GM18951 (cell line): Measurements from ENCODE around the gene RASAL2.
"Not testable (repeated sequence)": the region's sequence is repeated elsewhere in the genome, so short reads cannot be mapped to it uniquely, and the experiment has no call there.

Source experiments
- POLR2A ChIP-seq: IDR thresholded peaks from 4 replicates; pipeline ENCODE4 v1.6.1; 2011; ENCODE audit warnings: mild to moderate bottlenecking; ENCODE audit not compliant: insufficient read length, insufficient read depth; ENCODE audit errors: extremely low read depth
- in situ Hi-C: fragments of 300-500 bp; cut with MboI; formaldehyde crosslinking; loops from one replicate; pipeline ENCODE4 v1.12.0; 2022; ENCODE audit warnings: low sequenced_read_pairs, mixed read lengths, inconsistent platforms; ENCODE audit not compliant: unreplicated experiment

The RASAL2 gene

DNA sequence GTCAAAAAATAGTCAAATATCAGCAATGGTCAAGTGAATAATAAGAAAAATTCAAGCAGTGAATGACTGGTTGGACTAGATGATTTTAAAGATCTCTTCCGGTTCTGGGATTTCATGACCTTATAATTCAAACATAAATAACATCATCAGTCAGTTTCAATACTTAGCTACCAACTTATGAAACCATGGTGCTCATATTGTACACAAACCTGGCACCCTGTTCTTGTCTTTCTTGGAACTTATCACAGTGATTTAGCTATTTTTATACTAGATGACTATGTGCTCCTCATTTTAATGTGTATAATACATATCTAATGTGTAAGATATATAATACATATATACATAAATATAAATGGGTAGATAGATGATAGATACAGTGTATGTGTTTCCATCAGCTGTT is 245.9 kb downstream of the RASAL2 start:
- in situ Hi-C loops, result no loop called here
- no peak for TF ChIP-seq POLR2A

DNA sequence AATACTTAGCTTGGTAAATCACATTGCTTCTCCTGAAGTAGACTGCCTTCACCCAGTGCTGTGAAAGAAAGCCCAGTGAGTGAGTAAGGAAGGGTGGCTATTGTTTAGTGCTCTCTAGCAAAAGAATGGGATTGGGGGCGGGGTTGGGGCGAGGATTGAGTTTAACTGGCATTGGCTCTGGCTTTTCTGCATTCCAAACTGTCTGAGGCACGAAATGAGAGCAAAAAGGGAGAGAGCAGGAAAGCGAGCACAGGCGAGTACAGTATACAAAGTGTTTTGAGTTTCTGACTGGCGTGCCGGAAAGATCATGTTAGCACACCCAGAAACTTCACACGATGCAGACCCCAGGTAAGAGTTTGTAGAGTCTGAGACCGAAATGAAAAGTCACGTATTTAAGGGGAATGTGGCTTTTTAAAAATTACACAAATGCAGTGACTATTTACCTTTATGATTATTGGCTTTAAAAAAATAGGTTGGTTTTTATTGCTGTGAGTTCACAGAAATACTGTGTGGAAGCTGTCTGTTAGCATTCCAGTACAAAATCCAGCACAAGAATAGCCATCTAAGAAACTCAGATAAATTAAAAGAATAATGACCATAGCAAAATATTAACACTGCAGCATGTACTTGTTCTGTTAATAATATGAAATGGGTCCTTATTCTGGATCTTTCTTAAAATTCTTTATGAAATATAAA is 247.5 kb downstream of the RASAL2 start:
- in situ Hi-C loops, result no loop called here

DNA sequence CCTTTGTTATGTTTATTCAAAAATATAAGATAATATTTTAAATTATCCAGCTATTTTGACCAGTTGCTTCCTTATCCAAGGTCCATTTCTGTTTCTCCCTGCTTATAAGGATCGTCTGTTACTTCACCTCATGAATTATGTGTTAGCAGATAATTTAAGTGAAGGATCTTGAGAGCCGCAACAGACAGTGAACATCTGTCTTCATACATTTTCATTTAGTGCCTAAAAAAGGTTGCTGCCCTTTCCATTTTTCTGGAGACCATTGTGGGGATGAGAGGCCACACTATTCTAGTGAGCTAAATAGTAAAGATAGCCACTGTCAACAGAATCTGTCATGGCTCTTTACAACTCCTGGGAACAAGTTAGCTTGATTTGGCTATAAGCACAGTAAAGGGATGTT is 248.8 kb downstream of the RASAL2 start:
- in situ Hi-C loops, result no loop called here
- no peak for TF ChIP-seq POLR2A

More for the DNA sequence above, 247.5 kb downstream of the RASAL2 start:
- no peak for TF ChIP-seq POLR2A

GRCh38 chr1:178344513-178345091 is 250.7 kb downstream of the RASAL2 start:
- TF ChIP-seq POLR2A, result no peak
- in situ Hi-C loops, result no loop called here

DNA sequence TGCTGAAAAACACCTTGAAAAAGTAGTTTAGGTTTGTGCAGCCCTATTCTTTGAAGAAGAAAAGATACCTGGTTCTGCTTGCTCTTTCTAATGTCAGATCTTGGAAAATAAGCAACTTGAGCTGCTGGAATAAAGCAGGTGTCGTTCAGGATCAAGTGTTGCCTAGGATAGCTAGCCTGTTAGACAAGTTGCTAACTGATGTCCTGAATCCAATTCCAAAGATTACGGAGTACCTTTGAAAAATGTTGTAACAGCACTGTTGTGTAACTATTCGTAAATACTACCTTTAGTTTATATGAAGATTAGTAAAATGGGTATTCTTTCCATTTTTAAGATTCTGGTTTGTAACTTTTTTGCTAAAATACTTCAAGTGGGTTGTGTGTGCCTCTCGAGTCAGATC is 251.3 kb downstream of the RASAL2 start:
- in situ Hi-C loops, result no loop called here
- no peak for TF ChIP-seq POLR2A

DNA sequence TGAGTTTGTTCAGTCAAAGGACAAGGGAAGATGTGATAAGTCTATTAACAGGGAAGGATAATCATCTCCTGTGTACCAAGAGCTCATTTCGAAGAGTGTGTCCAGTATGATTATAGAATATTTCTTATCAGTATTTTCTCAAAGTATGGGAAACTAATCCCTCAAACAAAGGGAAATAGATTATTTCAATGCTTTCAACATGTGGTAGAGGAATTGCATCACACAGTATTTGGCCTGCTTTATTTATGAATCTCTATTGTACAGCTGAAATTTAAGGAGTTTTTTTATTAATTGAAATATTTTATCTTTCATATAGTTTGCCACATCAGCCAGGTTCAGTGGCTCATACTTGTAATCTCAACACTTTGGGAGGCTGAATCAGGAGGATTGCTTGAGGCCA is 251.9 kb downstream of the RASAL2 start:
- TF ChIP-seq POLR2A, result no peak
- in situ Hi-C loops, result no loop called here

- no peak for TF ChIP-seq POLR2A
These were observed 255.9 kb downstream of the RASAL2 start for GRCh38 chr1:178349801-178350200.

DNA sequence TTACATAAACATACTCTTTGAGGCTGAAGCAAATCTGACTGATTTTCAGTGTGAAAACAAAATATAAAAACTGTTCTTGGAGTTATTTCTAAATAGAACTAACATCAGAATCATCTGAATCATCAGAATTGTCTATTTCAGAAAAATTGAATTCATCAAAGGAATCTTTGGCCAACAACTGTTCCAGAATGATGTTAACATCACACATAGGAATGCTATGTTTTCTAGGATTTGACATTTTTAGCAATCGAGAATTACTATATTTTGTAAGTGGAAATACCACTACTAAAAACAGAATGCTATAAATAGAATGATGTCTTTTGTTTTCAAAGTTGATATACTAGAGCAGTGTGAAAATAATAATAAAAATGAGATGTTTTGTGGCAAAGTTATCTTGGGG is 258.0 kb downstream of the RASAL2 start:
- in situ Hi-C loops, result not testable (repeated sequence)

More at GRCh38 chr1:178349801-178350200, 255.9 kb downstream of the RASAL2 start:
- in situ Hi-C loops, result no loop called here

- no peak for TF ChIP-seq POLR2A
These were observed 259.0 kb downstream of the RASAL2 start for GRCh38 chr1:178352790-178353416.

DNA sequence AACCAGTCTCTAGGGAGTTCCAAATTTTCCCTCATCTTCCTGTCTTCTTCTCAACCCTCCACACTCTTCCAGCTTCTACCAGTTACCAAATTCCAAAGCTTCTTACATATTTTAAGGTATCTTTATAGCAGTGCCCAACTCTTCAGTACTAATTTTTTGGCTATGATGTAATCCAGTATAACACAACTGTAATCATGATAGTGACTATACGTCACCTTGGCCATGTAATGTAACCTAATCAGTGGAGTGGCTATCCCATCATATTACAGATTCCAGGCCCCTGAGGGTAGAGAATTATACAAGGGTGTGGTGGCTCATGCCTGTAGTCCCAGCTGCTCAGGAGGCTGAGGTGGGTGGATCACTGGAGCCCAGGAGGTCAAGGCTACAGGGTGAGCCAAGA is 259.6 kb downstream of the RASAL2 start:
- no peak for TF ChIP-seq POLR2A
- in situ Hi-C loops, result no loop called here

More at GRCh38 chr1:178352790-178353416, 259.0 kb downstream of the RASAL2 start:
- in situ Hi-C loops, result no loop called here

- in situ Hi-C loops, result no loop called here
- no peak for TF ChIP-seq POLR2A
These were observed 260.9 kb downstream of the RASAL2 start for GRCh38 chr1:178354816-178355215.

DNA sequence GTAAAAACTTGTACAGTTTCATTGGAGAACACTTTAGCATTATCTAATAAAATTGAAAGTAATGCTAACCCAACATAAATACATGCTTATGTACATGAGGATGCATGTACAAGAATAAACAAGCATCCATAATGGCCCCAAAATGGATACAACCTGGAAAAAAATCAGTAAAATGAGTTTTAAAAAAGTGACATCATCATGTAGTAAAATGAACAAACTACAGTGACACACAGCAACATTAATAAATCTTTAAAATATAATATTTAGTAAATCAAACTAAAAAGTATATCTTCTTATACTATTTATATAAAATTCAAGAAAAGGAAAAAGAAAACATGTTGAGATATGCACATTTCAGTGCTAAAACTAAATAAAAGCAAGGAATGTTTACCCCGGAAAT is 262.4 kb downstream of the RASAL2 start:
- TF ChIP-seq POLR2A, result no peak
- in situ Hi-C loops, result no loop called here

- TF ChIP-seq POLR2A, result no peak
- in situ Hi-C loops, result no loop called here
These were observed 264.6 kb downstream of the RASAL2 start for GRCh38 chr1:178358456-178358855.

DNA sequence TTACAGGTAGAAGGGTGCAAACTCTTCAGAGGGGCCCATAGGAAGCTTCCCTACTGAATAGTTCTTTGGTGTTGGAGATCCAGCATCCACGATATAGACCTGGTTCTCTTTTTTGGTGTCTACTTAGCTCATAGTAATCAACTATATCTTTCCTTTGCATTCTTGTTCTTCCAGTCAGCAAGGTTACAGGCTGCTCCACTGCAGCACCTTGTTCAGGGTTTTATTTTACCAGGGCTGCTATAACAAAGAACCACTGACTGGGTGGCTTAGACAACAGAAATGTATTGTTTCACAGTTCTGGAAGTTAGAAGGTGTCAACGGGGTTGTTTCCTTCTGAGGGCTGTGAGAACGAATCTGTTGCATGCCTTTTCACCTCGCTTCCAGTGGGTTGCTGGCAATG is 266.5 kb downstream of the RASAL2 start:
- TF ChIP-seq POLR2A, result no peak
- in situ Hi-C loops, result no loop called here
